HG03457 (cell line): ENCODE data around the gene FCAMR.

Experiments
- ATAC-seq: cut with Tn5 transposase; IDR thresholded peaks from one replicate; pipeline ENCODE4 v1.9.1; 2021; ENCODE audit warnings: moderate number of reproducible peaks; ENCODE audit not compliant: unreplicated experiment

The FCAMR gene

GRCh38 chr1:206970446-206970845, at the start of gene FCAMR:
Gene FCAMR, minus strand, starts transcription at chr1:206970460. Its CDS starts 335 bp downstream, at chr1:206970125.
- ATAC-seq: no peak

GRCh38 chr1:207019661-207020060, 49.4 kb upstream of the FCAMR start:
- no peak for ATAC-seq

GRCh38 chr1:207019161-207019560, 48.9 kb upstream of the FCAMR start:
- ATAC-seq: no peak

GRCh38 chr1:207018707-207019106, 48.4 kb upstream of the FCAMR start:
- ATAC-seq: no peak

GRCh38 chr1:207017615-207018559, 47.6 kb upstream of the FCAMR start:
- ATAC-seq: no peak

GRCh38 chr1:207015791-207016190, 45.5 kb upstream of the FCAMR start:
- no peak for ATAC-seq

GRCh38 chr1:207014728-207015127, 44.5 kb upstream of the FCAMR start:
- ATAC-seq: no peak

- ATAC-seq: no peak
These were observed 43.2 kb upstream of the FCAMR start for GRCh38 chr1:207013321-207014085.

- no peak for ATAC-seq
These were observed 40.5 kb upstream of the FCAMR start for GRCh38 chr1:207010726-207011125.

GRCh38 chr1:207009945-207010344, 39.7 kb upstream of the FCAMR start:
- no peak for ATAC-seq

GRCh38 chr1:207009182-207009850, 39.1 kb upstream of the FCAMR start:
- no peak for ATAC-seq

GRCh38 chr1:207007352-207008033, 37.2 kb upstream of the FCAMR start:
- no peak for ATAC-seq

- no peak for ATAC-seq
These were observed 36.7 kb upstream of the FCAMR start for GRCh38 chr1:207006914-207007313.

- ATAC-seq: no peak
These were observed 35.8 kb upstream of the FCAMR start for GRCh38 chr1:207006083-207006482.

GRCh38 chr1:207004931-207005830, 34.9 kb upstream of the FCAMR start:
- ATAC-seq: no peak

GRCh38 chr1:207003210-207003609, 33.0 kb upstream of the FCAMR start:
- ATAC-seq: no peak

GRCh38 chr1:207002724-207003146, 32.5 kb upstream of the FCAMR start:
- no peak for ATAC-seq

- ATAC-seq: no peak
These were observed 31.4 kb upstream of the FCAMR start for GRCh38 chr1:207001492-207002245.
